Astrocyte (in vitro differentiated cells and primary cell): ENCODE measurements around the gene EGFL7. TPM values are rescaled to one million over a fixed set of nuclear protein-coding genes. Genes with fewer than 3 reads are reported as not detected.

Source experiments
- DNase-seq: peaks from one replicate; pipeline ENCODE4 v3.0.0-alpha.2; 2010; ENCODE audit warnings: low read depth
- FAIRE-seq: peaks from 2 replicates; lab custom pipeline; 2011; peaks lifted over from hg19 to GRCh38; lab: Jason Lieb, UNC
- H2AFZ ChIP-seq: 2 replicates; pipeline ENCODE4 v1.6.0; 2012; ENCODE audit warnings: low read depth, low read length, inconsistent platforms
- H3K27ac ChIP-seq: 2 replicates; pipeline ENCODE4 v1.5.1; 2011; ENCODE audit warnings: low read depth, low read length, inconsistent platforms
- H3K27me3 ChIP-seq: 2 replicates; pipeline ENCODE4 v1.6.0; 2011; ENCODE audit warnings: low read length, inconsistent platforms; ENCODE audit not compliant: insufficient read depth
- H3K36me3 ChIP-seq: 2 replicates; pipeline ENCODE4 v1.5.1; 2011; ENCODE audit warnings: low read length, inconsistent platforms; ENCODE audit not compliant: insufficient read depth
- H3K4me1 ChIP-seq: 2 replicates; pipeline ENCODE4 v1.5.1; 2011; ENCODE audit warnings: low read length, inconsistent platforms; ENCODE audit not compliant: insufficient read depth
- H3K4me2 ChIP-seq: 2 replicates; pipeline ENCODE4 v1.6.0; 2012; ENCODE audit warnings: low read length, inconsistent platforms
- H3K4me3 ChIP-seq: 2 replicates; pipeline ENCODE4 v1.5.1; 2011; ENCODE audit warnings: low read depth, mild to moderate bottlenecking, low read length, inconsistent platforms; ENCODE audit not compliant: insufficient read depth
- H3K79me2 ChIP-seq: 2 replicates; pipeline ENCODE4 v1.6.0; 2012; ENCODE audit warnings: mild to moderate bottlenecking, low read length, inconsistent platforms; ENCODE audit not compliant: insufficient read depth
- H3K9ac ChIP-seq: 2 replicates; pipeline ENCODE4 v1.6.0; 2012; ENCODE audit warnings: mild to moderate bottlenecking, low read length, inconsistent platforms
- H3K9me3 ChIP-seq: 2 replicates; pipeline ENCODE4 v1.5.1; 2012; ENCODE audit warnings: low read depth, mild to moderate bottlenecking, low read length, inconsistent platforms; ENCODE audit not compliant: insufficient read depth
- H4K20me1 ChIP-seq: 2 replicates; pipeline ENCODE4 v1.6.0; 2012; ENCODE audit warnings: low read length, inconsistent platforms; ENCODE audit not compliant: insufficient read depth
- H3K27ac Mint-ChIP-seq: one replicate; pipeline ENCODE4 v1.8.0; 2021; ENCODE audit warnings: mild to moderate bottlenecking, mixed read lengths; ENCODE audit not compliant: unreplicated experiment
- H3K27me3 Mint-ChIP-seq: one replicate; pipeline ENCODE4 v1.8.0; 2021; ENCODE audit warnings: low read depth, mixed read lengths; ENCODE audit not compliant: unreplicated experiment
- H3K36me3 Mint-ChIP-seq: one replicate; pipeline ENCODE4 v1.8.0; 2021; ENCODE audit warnings: low read depth, mixed read lengths; ENCODE audit not compliant: unreplicated experiment
- H3K4me1 Mint-ChIP-seq: one replicate; pipeline ENCODE4 v1.8.0; 2021; ENCODE audit warnings: low read depth, mixed read lengths; ENCODE audit not compliant: unreplicated experiment
- H3K4me3 Mint-ChIP-seq: one replicate; pipeline ENCODE4 v1.8.0; 2021; ENCODE audit warnings: mild to moderate bottlenecking, moderate library complexity, mixed read lengths; ENCODE audit not compliant: unreplicated experiment
- H3K9me3 Mint-ChIP-seq: one replicate; pipeline ENCODE4 v1.8.0; 2021; ENCODE audit warnings: mild to moderate bottlenecking, mixed read lengths; ENCODE audit not compliant: unreplicated experiment
- CTCF ChIP-seq: IDR thresholded peaks from 2 replicates; pipeline ENCODE4 v1.5.1; 2011; ENCODE audit warnings: low read depth, mild to moderate bottlenecking, inconsistent platforms, low read length, moderate library complexity; ENCODE audit not compliant: insufficient read depth
- EZH2 ChIP-seq: IDR thresholded peaks from 2 replicates; pipeline ENCODE4 v1.6.1; 2012; ENCODE audit warnings: mild to moderate bottlenecking, low read length, inconsistent platforms; ENCODE audit not compliant: insufficient read depth
- total RNA-seq: library from RNA; stranded (reverse); gene quantifications from 2 replicates; pipeline ENCODE4 v1.2.1, GENCODE V29; 2021

The EGFL7 gene
- total RNA-seq, 1 donor from 2014 or later: 12.3 TPM

- FAIRE-seq (no peak), DNase-seq (no peak)
- H3K27me3 ChIP-seq: no peaks in the 10 kb centered on the region
- Mint-ChIP-seq H3K4me1 (no peaks in the 10 kb centered on the region), H3K27ac (no peak overlapping the region), H3K9me3 (no peaks in the 10 kb centered on the region), H3K36me3 (no peaks in the 10 kb centered on the region), H3K4me3 (no peak overlapping the region), H3K27me3 (peaks cover 2% of the 10 kb centered on the region)
- no peak overlapping the region for H3K27ac ChIP-seq
- H4K20me1 ChIP-seq: peaks cover 64% of the 10 kb centered on the region
- no peak overlapping the region for H3K4me3 ChIP-seq
- no peaks in the 10 kb centered on the region for H3K36me3 ChIP-seq
- no peak for TF ChIP-seq EZH2
- no peak for TF ChIP-seq CTCF
- no peak overlapping the region for H3K4me2 ChIP-seq
- H3K4me1 ChIP-seq: peaks cover 7% of the 10 kb centered on the region
- H2AFZ ChIP-seq: no peak overlapping the region
- no peaks in the 10 kb centered on the region for H3K9me3 ChIP-seq
- peaks cover 23% of the 10 kb centered on the region for H3K79me2 ChIP-seq
- no peak overlapping the region for H3K9ac ChIP-seq
Measured at GRCh38 chr9:136682710-136683109, 20.0 kb downstream of the EGFL7 start.

DNA sequence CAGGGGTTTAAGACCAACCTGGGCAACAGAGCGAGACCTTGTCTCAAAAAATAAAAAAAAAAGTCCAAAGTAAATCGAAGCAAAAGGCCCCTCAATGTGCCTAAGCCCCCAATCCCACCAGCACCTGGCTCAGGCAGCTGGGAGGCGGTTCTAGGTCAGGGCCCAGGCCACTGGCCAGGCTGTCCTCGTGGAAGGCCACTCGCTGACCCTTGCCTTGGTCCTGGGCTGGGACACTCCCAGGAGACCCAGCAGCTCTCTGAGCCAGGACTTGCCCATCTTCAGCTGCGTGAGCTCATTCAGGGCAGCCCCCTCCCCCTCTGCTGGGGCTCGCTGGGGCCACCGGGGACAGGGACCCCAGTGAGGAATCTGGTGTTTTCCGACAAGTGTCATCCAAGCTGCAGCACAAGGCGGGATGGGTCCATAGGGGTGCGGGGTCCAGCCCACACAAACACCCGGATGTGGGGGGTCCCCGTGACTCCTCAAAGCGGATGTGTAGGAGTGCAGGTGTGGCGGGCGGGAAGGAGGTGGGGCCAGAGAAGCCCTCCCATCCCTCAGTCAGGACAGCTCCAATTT, 20.5 kb downstream of the EGFL7 start:
- peaks cover 59% of the 10 kb centered on the region for H4K20me1 ChIP-seq
- H3K4me1 Mint-ChIP-seq: no peaks in the 10 kb centered on the region
- no peaks in the 10 kb centered on the region for H3K9me3 Mint-ChIP-seq
- H3K4me3 Mint-ChIP-seq: no peak overlapping the region
- peaks cover 23% of the 10 kb centered on the region for H3K79me2 ChIP-seq
- H3K9ac ChIP-seq: no peak overlapping the region
- H3K4me2 ChIP-seq: no peak overlapping the region
- no peak for TF ChIP-seq EZH2
- TF ChIP-seq CTCF: no peak
- no peaks in the 10 kb centered on the region for H3K9me3 ChIP-seq
- peaks cover 2% of the 10 kb centered on the region for H3K27me3 Mint-ChIP-seq
- no peaks in the 10 kb centered on the region for H3K27me3 ChIP-seq
- H3K27ac Mint-ChIP-seq: no peak overlapping the region
- DNase-seq: no peak
- no peaks in the 10 kb centered on the region for H3K36me3 ChIP-seq
- peaks cover 7% of the 10 kb centered on the region for H3K4me1 ChIP-seq
- H3K36me3 Mint-ChIP-seq: no peaks in the 10 kb centered on the region
- no peak overlapping the region for H3K4me3 ChIP-seq
- no peak for FAIRE-seq
- H3K27ac ChIP-seq: no peak overlapping the region
- H2AFZ ChIP-seq: no peak overlapping the region

DNA sequence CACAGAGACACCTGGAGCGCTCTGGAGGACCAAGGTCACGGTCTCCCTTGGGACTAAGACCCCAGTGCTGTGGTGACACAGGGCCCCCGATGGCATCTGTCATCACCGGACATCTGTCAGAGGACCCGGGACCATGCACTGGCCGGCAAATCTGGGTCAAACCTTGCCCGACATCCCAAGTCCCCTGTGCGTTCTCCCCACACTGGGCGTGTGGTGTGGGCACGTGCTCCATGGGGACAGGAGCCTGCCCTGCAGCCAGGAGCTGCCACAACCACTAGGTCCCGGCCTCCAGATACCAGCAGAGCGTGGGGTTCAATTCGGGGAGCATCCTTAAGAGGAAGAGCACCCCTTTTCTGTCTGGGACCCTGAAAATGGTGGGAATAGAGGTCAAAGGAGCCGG, 21.0 kb downstream of the EGFL7 start:
- H3K4me3 ChIP-seq: no peak overlapping the region
- peaks cover 7% of the 10 kb centered on the region for H3K4me1 ChIP-seq
- Mint-ChIP-seq H3K27ac (no peak overlapping the region), H3K4me3 (no peak overlapping the region), H3K4me1 (no peaks in the 10 kb centered on the region), H3K9me3 (no peaks in the 10 kb centered on the region), H3K36me3 (no peaks in the 10 kb centered on the region), H3K27me3 (peaks cover 4% of the 10 kb centered on the region)
- no peak for DNase-seq
- no peaks in the 10 kb centered on the region for H3K36me3 ChIP-seq
- H3K4me2 ChIP-seq: no peak overlapping the region
- peaks cover 23% of the 10 kb centered on the region for H3K79me2 ChIP-seq
- H2AFZ ChIP-seq: no peak overlapping the region
- no peak overlapping the region for H3K9ac ChIP-seq
- H3K9me3 ChIP-seq: no peaks in the 10 kb centered on the region
- peaks cover 54% of the 10 kb centered on the region for H4K20me1 ChIP-seq
- H3K27me3 ChIP-seq: no peaks in the 10 kb centered on the region
- no peak overlapping the region for H3K27ac ChIP-seq
- TF ChIP-seq CTCF (no peak), EZH2 (no peak)
- FAIRE-seq: no peak
